Activated CD8-positive, alpha-beta memory T cell treated with anti-CD3 and anti-CD28 coated beads, Interleukin-2, amount 50 U/mL, for 48 hours (primary cell): ENCODE results near the gene LAMA2.

ENCODE experiments used
- DNase-seq: peaks from one replicate; pipeline ENCODE4 v3.0.0-alpha.2; 2020

The LAMA2 gene

GRCh38 chr6:129500958-129501739 is 618.2 kb downstream of the LAMA2 start:
- no peak for DNase-seq

DNA sequence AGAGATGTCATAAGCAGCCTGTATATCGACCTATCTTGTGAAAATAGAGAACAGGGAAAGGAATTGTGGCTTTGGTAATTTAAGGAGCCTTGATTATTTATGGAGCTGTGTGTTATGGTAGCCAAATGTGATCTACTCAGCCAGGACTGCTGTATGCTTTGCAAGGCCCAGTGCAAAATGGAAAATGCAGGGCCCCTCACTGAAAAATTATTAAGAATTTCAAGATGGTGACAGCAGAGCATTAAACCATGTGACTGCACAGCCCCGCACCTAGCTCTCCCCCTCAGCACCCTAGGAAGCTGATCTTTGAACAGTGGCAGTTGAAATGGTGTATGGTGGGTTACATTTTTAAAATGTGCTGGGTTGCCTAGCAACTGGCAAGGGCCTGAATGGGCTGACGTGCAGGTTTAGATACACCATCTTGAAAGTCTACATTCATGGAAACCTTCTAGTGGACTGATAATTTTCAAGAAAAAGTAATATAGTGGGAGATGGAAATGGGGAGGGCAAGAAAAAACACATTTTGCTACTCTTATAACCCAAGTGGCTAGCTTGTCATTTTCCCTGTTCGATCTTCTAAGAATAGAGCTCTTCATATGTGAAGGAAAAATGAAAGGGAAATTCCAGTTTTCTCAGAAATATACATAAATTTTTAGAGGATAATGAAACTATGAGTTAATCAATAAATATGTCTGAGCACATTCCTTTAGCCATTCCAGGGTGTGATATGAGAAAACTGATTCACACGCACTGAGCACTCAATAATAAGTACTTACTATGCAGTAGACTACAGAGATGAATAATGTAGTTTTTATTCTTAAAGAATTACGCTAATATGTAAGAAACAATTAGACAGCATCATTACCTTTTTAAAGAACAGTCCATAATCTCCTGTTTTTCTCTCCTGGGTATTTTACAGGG is 619.1 kb downstream of the LAMA2 start:
- DNase-seq = no peak

DNA sequence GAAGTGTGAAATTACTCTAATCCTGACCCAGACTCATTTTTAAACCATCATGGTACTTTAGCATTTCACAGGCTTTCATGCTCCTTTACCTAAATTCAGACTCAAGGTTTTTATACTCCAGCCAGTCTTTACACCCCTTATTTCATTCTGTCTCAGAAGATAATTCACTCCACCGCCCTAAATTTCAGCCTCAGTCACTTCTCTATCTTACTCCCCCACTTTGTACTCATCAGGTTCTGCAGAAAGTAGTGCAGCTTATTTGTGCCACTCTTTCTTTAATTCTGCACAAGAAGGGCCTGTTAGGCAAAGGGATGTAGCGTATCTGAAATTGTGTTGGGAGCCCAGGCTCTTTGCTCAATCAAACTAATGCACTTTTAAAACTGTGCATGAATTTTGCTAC is 621.5 kb downstream of the LAMA2 start:
- DNase-seq = no peak

DNA sequence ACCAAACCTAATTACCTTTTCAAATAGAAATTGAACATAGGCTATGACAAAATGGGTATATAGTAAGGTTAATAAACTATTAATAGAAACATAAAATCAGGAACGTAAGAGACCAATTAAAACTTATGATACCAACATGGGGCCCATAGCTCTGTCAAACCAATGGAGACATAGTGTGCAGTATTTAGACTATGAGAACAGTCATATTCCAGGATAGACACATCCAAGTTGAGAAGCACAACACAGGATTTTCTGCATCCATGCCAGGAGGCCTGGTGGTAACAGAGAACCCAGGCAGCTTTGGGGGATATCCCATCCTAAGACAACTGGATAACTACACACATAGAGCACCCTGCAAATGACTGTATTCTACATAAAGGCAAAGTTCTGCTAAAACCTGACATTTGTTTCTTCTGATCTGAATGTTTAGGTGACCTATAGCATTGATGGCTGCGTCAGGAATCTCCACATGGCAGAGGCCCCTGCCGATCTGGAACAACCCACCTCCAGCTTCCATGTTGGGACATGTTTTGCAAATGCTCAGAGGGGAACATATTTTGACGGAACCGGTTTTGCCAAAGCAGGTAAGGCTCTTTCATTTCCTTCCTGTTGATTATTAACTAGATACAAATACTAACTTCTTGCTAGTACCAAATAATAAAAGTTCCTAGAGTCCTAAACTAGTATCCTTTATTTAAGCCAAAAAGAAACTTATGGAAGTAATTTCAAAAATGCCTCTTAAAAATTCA is 624.3 kb downstream of the LAMA2 start:
- DNase-seq = no peak

GRCh38 chr6:129507846-129508245 is 624.9 kb downstream of the LAMA2 start:
- no peak for DNase-seq

- no peak for DNase-seq
Measured at GRCh38 chr6:129508477-129509145, 625.7 kb downstream of the LAMA2 start.

DNA sequence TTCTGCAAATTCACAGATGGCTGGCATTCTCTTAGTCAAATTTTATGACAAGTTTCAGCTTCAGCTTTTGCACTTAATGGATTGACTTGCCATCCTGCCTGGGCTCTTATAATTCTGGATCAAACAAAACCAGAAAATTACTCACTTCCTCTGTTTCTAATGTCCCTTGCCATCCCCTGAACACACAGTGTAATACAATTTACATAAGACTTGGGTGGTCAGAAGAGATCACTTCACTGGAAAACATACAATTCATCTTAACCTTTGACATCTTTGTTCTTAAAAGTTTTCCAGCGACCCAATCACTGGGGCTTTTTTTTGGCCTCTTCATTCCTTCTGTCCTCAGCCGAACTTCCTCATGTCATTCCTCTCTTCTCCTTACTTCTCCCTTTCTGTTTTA is 628.0 kb downstream of the LAMA2 start:
- DNase-seq = no peak

- no peak for DNase-seq
Measured at GRCh38 chr6:129513471-129513870, 630.5 kb downstream of the LAMA2 start.

GRCh38 chr6:129515004-129515403 is 632.1 kb downstream of the LAMA2 start:
- no peak for DNase-seq

GRCh38 chr6:129516005-129516404 is 633.1 kb downstream of the LAMA2 start:
- no peak for DNase-seq

DNA sequence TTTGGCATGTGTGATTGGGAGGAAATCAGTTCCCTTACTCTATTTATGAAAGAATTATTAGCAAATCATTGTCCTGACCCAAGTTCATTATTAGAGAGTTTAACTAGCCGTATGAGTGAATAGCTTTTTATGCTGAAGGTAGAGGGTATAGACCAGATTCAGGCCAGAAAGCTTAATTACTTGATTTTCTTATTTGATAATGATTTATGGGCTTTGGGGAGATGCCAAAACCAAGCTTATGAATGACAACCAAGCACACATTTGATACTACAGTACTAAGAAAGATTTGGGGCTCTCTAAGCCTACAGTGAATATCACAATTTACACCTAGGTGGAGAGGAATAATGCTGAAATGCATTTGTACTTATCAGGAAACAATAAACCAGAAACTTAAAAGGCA is 633.8 kb downstream of the LAMA2 start:
- no peak for DNase-seq

- no peak for DNase-seq
Measured at GRCh38 chr6:129517288-129517687, 634.4 kb downstream of the LAMA2 start.

DNA sequence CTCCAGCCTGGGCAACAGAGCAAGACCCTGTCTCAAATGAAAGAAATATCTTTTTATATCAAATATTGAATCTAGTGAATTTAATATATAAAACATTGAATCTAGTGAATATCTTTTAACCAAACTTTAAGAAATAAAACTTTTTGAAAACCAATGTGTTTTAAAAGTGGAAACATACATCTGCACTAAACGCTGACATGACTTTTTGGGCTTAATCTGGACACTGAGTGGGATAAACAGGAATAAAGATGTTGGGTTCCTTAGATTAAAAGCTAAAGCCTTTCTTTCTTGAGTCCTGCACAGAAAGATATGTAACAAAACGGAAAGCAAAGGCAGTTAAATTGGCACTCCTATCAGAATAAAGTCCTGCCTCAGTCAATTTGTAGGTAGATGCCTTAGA is 636.8 kb downstream of the LAMA2 start:
- no peak for DNase-seq

DNA sequence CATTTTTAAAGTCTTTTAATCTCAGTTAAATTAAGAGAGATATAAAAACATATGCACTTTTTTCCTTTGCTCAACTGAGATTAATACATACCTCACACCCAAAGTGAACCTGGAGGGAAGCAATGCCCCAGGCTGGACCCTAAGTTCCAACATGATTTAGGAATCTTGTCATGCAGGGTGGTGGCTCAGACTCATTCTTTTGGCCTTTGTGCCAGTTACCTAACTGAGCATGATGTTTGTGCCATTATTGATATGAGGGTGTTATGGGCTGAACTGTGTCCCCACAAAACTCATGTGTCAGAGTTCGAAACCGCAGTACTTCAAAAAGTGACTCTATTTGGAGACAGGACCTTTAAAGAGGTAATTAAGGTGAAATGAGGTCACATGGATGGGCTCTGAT is 639.0 kb downstream of the LAMA2 start:
- no peak for DNase-seq

DNA sequence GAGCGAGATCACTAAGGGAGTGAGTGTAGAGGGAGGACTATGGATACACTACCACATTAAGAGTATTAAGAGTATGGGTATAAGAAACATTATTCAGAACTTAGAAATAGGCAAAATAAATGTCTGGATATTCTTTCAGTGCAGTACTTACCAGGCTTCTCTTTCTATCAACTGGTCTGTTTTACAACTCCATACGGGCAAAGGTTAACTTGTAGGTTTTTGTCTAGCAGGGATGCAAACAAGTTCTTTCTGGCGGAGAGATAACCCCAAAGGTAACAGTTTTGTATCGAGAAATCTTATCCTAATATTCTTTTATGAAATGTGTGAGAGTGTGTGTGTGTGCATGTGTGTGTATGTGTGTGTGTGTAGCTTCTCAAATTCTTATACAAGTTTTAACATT is 640.9 kb downstream of the LAMA2 start:
- DNase-seq = no peak

DNA sequence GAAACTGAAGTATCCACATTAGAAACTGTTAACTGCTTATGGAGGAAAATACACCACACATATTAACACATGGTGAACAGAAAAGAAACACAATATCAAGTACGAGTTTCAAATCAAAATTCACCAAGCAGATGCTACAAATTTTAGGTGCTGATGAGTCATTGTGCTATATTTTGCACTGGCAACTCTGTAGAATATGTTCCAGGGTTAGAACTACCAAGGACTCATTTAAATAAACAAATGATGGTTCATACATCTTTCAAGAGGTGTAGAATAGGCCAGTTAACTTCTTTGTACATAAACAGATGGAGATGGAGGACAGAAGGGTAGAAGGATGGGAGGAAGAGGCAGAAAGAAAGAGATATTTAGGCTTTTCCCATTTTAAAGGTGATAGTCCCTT is 642.1 kb downstream of the LAMA2 start:
- DNase-seq = no peak

DNA sequence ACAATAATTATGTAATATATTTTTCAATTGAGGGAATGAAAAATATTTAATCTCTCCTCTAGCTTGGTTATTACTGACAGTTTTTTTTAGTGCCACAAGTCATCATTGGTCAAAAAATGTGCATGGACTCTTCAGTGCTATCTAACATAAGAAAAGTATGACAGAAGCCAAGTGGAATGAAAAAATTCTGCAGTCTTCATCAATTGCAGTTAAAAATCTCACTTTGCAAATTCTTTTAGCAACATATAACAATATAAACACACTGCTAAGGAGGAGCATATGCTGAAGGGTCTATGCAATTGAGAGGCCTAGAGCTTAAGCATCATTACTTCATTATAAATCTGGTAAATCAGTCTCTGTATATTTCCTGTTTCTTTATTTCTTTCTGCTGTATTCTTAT is 652.0 kb downstream of the LAMA2 start:
- no peak for DNase-seq

- no peak for DNase-seq
Measured at GRCh38 chr6:129536271-129536670, 653.3 kb downstream of the LAMA2 start.

DNA sequence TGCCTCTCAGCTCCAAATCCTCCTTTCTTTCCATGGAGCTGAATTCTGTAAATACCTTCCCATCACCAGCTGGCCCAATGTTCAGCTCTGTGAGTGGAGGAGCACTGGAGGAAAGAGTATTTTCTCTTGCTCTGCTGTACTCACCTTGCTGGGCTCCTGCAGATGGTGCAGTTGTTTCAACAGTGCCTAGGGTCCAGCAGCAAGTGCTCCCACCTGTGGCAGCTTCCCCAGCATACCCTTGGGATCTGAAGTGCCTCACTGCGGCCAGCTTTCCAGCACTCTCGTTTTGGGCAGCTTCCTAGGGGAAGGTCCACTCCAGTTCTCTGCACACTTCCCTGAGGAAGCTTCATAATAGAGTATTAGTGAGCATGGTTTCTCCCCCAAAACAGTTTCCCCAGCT is 656.1 kb downstream of the LAMA2 start:
- DNase-seq = no peak

DNA sequence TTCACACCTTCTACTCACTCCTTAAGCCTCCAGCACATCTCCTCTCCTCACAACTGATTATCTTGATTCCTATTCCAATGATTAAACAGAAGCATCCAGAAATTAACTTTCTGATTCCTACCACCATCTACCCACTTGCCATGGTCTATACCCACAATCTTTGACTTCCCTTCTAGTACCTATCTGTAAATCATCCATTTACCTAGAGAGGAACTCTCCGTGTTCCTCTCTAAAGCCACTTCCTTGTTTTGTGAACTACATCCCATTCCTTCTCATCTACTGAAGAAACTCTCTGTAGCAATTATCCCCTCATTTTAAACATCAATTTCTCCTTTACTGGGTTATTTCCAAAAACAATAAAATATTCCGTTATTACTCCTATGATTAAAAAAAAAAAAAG is 659.8 kb downstream of the LAMA2 start:
- no peak for DNase-seq

DNA sequence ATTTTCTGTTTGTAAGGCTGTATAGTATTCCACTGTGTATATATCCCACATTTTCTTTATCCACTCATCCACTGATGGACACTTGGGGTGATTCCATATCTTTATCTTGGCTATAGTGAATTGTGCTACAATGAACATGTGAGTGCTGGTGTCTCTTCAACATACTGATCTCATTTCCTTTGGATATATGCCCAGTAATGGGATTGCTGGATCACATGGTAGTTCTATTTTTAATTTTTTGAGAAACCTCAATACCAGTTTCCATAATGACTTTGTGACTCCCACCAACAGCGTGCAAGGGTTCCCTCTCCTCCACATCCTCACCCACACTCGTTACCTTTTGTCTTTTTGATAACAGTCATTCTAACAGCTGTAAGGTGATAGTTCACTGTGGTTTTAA is 661.0 kb downstream of the LAMA2 start:
- DNase-seq = no peak

DNA sequence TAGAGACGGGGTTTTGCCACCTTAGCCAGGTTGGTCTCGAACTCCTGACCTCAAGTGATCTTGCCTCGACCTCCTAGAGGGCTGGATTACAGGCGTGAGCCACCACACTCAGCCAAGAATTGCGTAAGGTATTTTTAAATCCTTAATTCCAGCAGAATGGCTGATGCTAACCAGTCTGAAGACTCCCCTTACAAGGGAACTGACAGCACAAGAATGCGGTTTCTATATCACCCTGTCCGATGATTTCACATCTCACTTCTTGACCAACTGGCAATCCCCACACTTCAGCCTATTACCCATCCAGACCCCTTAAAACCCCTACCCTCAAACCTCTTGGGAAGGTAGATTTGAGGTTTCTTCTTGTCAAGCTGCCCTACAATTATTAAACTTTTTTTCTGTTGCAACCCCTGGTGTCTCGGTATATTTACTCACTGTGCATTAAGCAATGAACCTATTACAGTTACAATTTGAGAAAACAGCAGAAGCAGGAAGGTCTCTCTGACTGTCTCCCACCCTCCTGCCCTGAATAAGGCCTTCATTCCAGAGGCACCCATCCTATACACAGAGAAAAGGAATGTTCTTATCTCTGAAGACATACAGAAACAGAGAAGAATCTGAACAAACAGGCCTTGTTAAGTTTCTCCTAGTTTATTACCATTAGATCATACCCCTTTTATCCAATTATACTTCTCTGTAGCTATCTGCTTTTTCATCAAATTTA is 662.1 kb downstream of the LAMA2 start:
- no peak for DNase-seq
